ENCODE results near the gene TTLL11. TPM values are rescaled to one million over a fixed set of nuclear protein-coding genes. Genes with fewer than 3 reads are reported as not detected.

TTLL11 gene
- total and polyA plus RNA-seq, 4 donors: 1.4 to 4.5 (median 3.6) TPM

- Histone ChIP-seq H3K27me3 (ENCODE audit: control insufficient read depth in 4 of 4, insufficient read depth in 4 of 4, low read length in 3 of 4) (no peaks in the 10 kb centered on the region), H3K9ac (ENCODE audit: low read depth in 1 of 2, low read length in 2 of 2) (no peak overlapping the region), H3K4me1 (ENCODE audit: control insufficient read depth in 4 of 4, insufficient read depth in 4 of 4, low read length in 3 of 4) (no peaks in the 10 kb centered on the region), H3K9me3 (ENCODE audit: control insufficient read depth in 4 of 4, low read length in 3 of 4) (no peaks in the 10 kb centered on the region), H3K27ac (ENCODE audit: low read depth in 1 of 2, low read length in 2 of 2) (no peak overlapping the region), H3K4me3 (ENCODE audit: low read depth in 1 of 3, low read length in 3 of 3) (no peak overlapping the region), H3K36me3 (ENCODE audit: control insufficient read depth in 4 of 4, insufficient read depth in 3 of 4, low read depth in 1 of 4, low read length in 3 of 4) (no peaks in the 10 kb centered on the region)
- 95% methylated on average over 10 of the region's 10 CpGs for WGBS
- no peak for TF ChIP-seq EGR1 (IDR thresholded peaks at IDR 0.05; ENCODE audit: low read depth in 2 of 2)
- no peak for TF ChIP-seq NR2F2 (IDR thresholded peaks at IDR 0.05)
- TF ChIP-seq SP1 (IDR thresholded peaks at IDR 0.05): no peak
- TF ChIP-seq MAX (IDR thresholded peaks at IDR 0.05): no peak
- no peak for TF ChIP-seq JUND (IDR thresholded peaks at IDR 0.05)
- TF ChIP-seq YY1 (IDR thresholded peaks at IDR 0.05): no peak
- TF ChIP-seq HNF4A (conservative IDR thresholded peaks at IDR 0.05): no peak
- no peak for TF ChIP-seq ZBTB33 (IDR thresholded peaks at IDR 0.05)
- TF ChIP-seq TAF1 (conservative IDR thresholded peaks at IDR 0.05): no peak
- no peak for TF ChIP-seq FOXA1 (IDR thresholded peaks at IDR 0.05)
- no peak for TF ChIP-seq FOXA2 (IDR thresholded peaks at IDR 0.05)
- no peak for TF ChIP-seq REST (IDR thresholded peaks at IDR 0.05)
- no peak for TF ChIP-seq CTCF (IDR thresholded peaks at IDR 0.05; ENCODE audit: low read depth, low read length, missing input control)
- TF ChIP-seq ATF3 (IDR thresholded peaks at IDR 0.05): no peak
- DNase-seq (ENCODE audit: low spot score): no peak
Observed at GRCh38 chr9:122057211-122057610, 35.9 kb downstream of the TTLL11 start.

- H3K9ac ChIP-seq (ENCODE audit: low read depth in 1 of 2, low read length in 2 of 2): no peak overlapping the region
- whole genome bisulfite sequencing: 90% methylated on average over 3 of the region's 3 CpGs
- H3K27me3 ChIP-seq (ENCODE audit: control insufficient read depth in 4 of 4, insufficient read depth in 4 of 4, low read length in 3 of 4): no peaks in the 10 kb centered on the region
- no peak for DNase-seq (ENCODE audit: low spot score)
- no peak overlapping the region for H3K27ac ChIP-seq (ENCODE audit: low read depth in 1 of 2, low read length in 2 of 2)
- H3K9me3 ChIP-seq (ENCODE audit: control insufficient read depth in 4 of 4, low read length in 3 of 4): no peaks in the 10 kb centered on the region
- no peaks in the 10 kb centered on the region for H3K4me1 ChIP-seq (ENCODE audit: control insufficient read depth in 4 of 4, insufficient read depth in 4 of 4, low read length in 3 of 4)
- no peak overlapping the region for H3K4me3 ChIP-seq (ENCODE audit: low read depth in 1 of 3, low read length in 3 of 3)
- TF ChIP-seq MAX (IDR thresholded peaks at IDR 0.05): no peak
- peak; percentile 97 for TF ChIP-seq REST (IDR thresholded peaks at IDR 0.05)
- H3K36me3 ChIP-seq (ENCODE audit: control insufficient read depth in 4 of 4, insufficient read depth in 3 of 4, low read depth in 1 of 4, low read length in 3 of 4): no peaks in the 10 kb centered on the region
Observed at GRCh38 chr9:122056484-122056883, 36.6 kb downstream of the TTLL11 start.
